Measurements from ENCODE around the gene OBSL1.

Gene OBSL1

GRCh38 chr2:219569635-219570034 lies 1.7 kb downstream of the OBSL1 start:
- no peak overlapping the region for H3K9ac ChIP-seq (ENCODE audit: low read depth, low read length, poor library complexity, severe bottlenecking)
- no peaks in the 10 kb centered on the region for H3K9me2 ChIP-seq (replicated peaks; ENCODE audit: low read depth, low read length)
- peaks cover 5% of the 10 kb centered on the region; the same call in 1 of the 2 replicates for H3K79me2 ChIP-seq (ENCODE audit: insufficient read depth, low read length)
- no peaks in the 10 kb centered on the region for H3K36me3 ChIP-seq (ENCODE audit: insufficient read depth, low read length)
- no peaks in the 10 kb centered on the region for H3K9me3 ChIP-seq (ENCODE audit: insufficient read depth, low read depth, low read length)
- peak overlapping the region; percentile 82 for H3K4me2 ChIP-seq (ENCODE audit: low read depth, low read length, poor library complexity, severe bottlenecking)
- H2AFZ ChIP-seq (ENCODE audit: low read length), result no peak overlapping the region
- no peaks in the 10 kb centered on the region for H3F3A ChIP-seq (ENCODE audit: low read depth)
- H3K4me3 ChIP-seq (ENCODE audit: low read length, poor library complexity, severe bottlenecking), result peak overlapping the region; percentile 90
- H4K20me1 ChIP-seq (ENCODE audit: insufficient read depth, low read length, poor library complexity, severe bottlenecking), result peaks cover 9% of the 10 kb centered on the region
- H3K4me1 ChIP-seq (ENCODE audit: insufficient read depth, low read length, poor library complexity, severe bottlenecking), result peaks cover 16% of the 10 kb centered on the region
- H3K27me3 ChIP-seq (ENCODE audit: insufficient read depth, low read length, poor library complexity, severe bottlenecking), result no peaks in the 10 kb centered on the region
- TF ChIP-seq CTCF (conservative IDR thresholded peaks at IDR 0.05; ENCODE audit: low read length), result no peak
- TF ChIP-seq EZH2phosphoT487 (IDR thresholded peaks at IDR 0.05; ENCODE audit: borderline replicate concordance), result no peak

- H3K27me3 ChIP-seq (ENCODE audit: insufficient read depth, low read length, poor library complexity, severe bottlenecking), result no peaks in the 10 kb centered on the region
- no peak overlapping the region for H2AFZ ChIP-seq (ENCODE audit: low read length)
- no peaks in the 10 kb centered on the region for H3K9me3 ChIP-seq (ENCODE audit: insufficient read depth, low read depth, low read length)
- H3K4me2 ChIP-seq (ENCODE audit: low read depth, low read length, poor library complexity, severe bottlenecking), result peak overlapping the region; percentile 82
- H3K4me3 ChIP-seq (ENCODE audit: low read length, poor library complexity, severe bottlenecking), result no peak overlapping the region
- peaks cover 5% of the 10 kb centered on the region; the same call in 1 of the 2 replicates for H3K79me2 ChIP-seq (ENCODE audit: insufficient read depth, low read length)
- H3K4me1 ChIP-seq (ENCODE audit: insufficient read depth, low read length, poor library complexity, severe bottlenecking), result peaks cover 16% of the 10 kb centered on the region
- H3K36me3 ChIP-seq (ENCODE audit: insufficient read depth, low read length), result no peaks in the 10 kb centered on the region
- peaks cover 9% of the 10 kb centered on the region for H4K20me1 ChIP-seq (ENCODE audit: insufficient read depth, low read length, poor library complexity, severe bottlenecking)
- TF ChIP-seq CTCF (conservative IDR thresholded peaks at IDR 0.05; ENCODE audit: low read length), result no peak
- no peak for TF ChIP-seq EZH2phosphoT487 (IDR thresholded peaks at IDR 0.05; ENCODE audit: borderline replicate concordance)
- H3K9me2 ChIP-seq (replicated peaks; ENCODE audit: low read depth, low read length), result no peaks in the 10 kb centered on the region
- no peak overlapping the region for H3K9ac ChIP-seq (ENCODE audit: low read depth, low read length, poor library complexity, severe bottlenecking)
- H3F3A ChIP-seq (ENCODE audit: low read depth), result no peaks in the 10 kb centered on the region
These were observed 2.3 kb downstream of the OBSL1 start for GRCh38 chr2:219569041-219569440.

- Histone ChIP-seq H3F3A (ENCODE audit: low read depth) (no peaks in the 10 kb centered on the region), H4K20me1 (ENCODE audit: insufficient read depth, low read length, poor library complexity, severe bottlenecking) (peaks cover 9% of the 10 kb centered on the region), H3K9me2 (replicated peaks; ENCODE audit: low read depth, low read length) (no peaks in the 10 kb centered on the region), H3K9me3 (ENCODE audit: insufficient read depth, low read depth, low read length) (no peaks in the 10 kb centered on the region), H2AFZ (ENCODE audit: low read length) (no peak overlapping the region), H3K9ac (ENCODE audit: low read depth, low read length, poor library complexity, severe bottlenecking) (no peak overlapping the region), H3K27me3 (ENCODE audit: insufficient read depth, low read length, poor library complexity, severe bottlenecking) (no peaks in the 10 kb centered on the region), H3K36me3 (ENCODE audit: insufficient read depth, low read length) (no peaks in the 10 kb centered on the region), H3K4me1 (ENCODE audit: insufficient read depth, low read length, poor library complexity, severe bottlenecking) (peaks cover 16% of the 10 kb centered on the region), H3K4me2 (ENCODE audit: low read depth, low read length, poor library complexity, severe bottlenecking) (no peak overlapping the region), H3K4me3 (ENCODE audit: low read length, poor library complexity, severe bottlenecking) (no peak overlapping the region), H3K79me2 (ENCODE audit: insufficient read depth, low read length) (peaks cover 5% of the 10 kb centered on the region; the same call in 1 of the 2 replicates)
- TF ChIP-seq CTCF (conservative IDR thresholded peaks at IDR 0.05; ENCODE audit: low read length), result no peak
These were observed 3.5 kb downstream of the OBSL1 start for GRCh38 chr2:219567791-219568361.
